Suprapubic skin (tissue), 4 donors: ENCODE measurements around the gene IQCH.

Experiments
- CTCF ChIP-seq, 2 donors: fragments of 200-600 bp in 1 of 2; fragments of 450-650 bp in 1 of 2; sonication (generic) in 1 of 2; IDR thresholded peaks; one replicate each; pipeline ENCODE4 v1.5.1; 2016 to 2019; ENCODE audit warnings: antibody characterized with exemption in 2 of 2, mild to moderate bottlenecking in 1 of 2, moderate library complexity in 1 of 2
- EP300 ChIP-seq: sonication (generic); formaldehyde crosslinking; IDR thresholded peaks from one replicate; pipeline ENCODE4 v1.6.1; 2017; ENCODE audit warnings: antibody characterized with exemption
- POLR2AphosphoS5 ChIP-seq, 3 donors: sonication (generic); formaldehyde crosslinking; IDR thresholded peaks; one replicate each; pipeline ENCODE4 v1.6.1; 2017; ENCODE audit warnings: antibody characterized with exemption in 3 of 3

DNA sequence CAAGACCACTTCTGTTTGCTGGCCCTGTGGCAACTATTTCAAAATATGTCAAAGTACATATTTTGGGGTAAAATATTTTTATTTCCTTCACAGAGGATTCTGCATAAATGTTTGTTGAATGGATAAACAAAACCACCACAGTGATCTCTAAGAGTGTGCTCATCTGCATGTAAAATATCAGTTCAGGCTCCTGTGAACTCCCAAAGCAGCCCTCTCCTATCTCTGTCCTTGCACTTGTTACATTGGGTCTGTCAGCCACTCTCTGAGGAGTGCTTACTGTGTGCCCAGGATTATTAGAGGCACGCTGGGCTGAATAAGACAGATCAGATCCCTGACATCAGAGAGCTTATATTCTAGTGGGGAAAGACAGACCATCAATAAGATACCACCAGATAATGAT lies 27.1 kb downstream of the IQCH start:
- TF ChIP-seq CTCF (IDR thresholded peaks at IDR 0.05): no peak
- TF ChIP-seq POLR2AphosphoS5 (IDR thresholded peaks at IDR 0.05): no peak
- TF ChIP-seq EP300: no peak
